ENCODE measurements around the gene SCN4A. TPM values are rescaled to one million over a fixed set of nuclear protein-coding genes. Genes with fewer than 3 reads are reported as not detected.

The SCN4A gene
- total RNA-seq, 2 donors from 2014 or later, result 0.76 to 2.2 TPM

DNA sequence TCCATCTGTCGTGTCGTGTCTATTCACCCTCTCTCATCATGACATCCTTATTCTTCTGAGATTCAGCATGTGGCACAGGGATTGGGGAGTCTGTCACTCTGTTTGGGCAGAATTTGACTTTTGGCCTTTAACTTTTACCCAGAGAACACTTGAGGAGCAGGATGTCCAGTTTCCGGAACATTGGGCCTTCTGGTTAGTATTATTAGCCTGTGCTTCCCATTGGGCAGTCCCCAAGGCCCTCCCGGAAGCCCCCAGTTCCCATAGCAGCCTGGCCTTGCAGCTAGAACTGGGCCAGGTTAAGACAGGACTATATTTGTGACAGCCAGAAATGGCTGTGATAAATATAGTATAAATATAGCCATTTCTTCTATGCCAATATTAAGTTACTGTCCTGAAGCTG, 9.6 kb downstream of the SCN4A start:
- intact Hi-C loops (cut with DNase I), result no loop called here
- no peak for DNase-seq (ENCODE audit: low spot score)

DNA sequence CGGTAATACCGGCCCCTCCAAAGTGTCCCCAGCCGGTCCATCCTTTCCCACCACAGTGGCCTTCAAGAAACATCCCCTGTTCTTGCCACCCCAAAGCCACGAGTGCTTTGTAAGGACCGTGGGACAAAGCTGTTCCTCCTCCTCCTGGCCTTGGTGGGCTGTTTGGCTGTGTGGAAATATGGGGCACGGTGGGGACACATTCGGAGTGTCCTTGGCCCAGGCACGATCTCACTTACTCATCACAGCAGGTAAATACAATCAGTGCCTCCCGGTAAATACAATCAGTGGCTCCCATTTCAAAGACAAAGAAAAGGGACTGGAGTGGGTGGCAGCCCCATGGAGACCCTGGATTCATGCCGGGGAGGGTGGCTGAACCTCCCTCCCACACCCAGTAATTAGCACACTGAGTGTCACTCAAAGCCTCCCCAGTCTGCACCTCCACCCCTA, 10.4 kb downstream of the SCN4A start:
- no peak for DNase-seq (ENCODE audit: low spot score)
- intact Hi-C loops (cut with DNase I), result no loop called here

DNA sequence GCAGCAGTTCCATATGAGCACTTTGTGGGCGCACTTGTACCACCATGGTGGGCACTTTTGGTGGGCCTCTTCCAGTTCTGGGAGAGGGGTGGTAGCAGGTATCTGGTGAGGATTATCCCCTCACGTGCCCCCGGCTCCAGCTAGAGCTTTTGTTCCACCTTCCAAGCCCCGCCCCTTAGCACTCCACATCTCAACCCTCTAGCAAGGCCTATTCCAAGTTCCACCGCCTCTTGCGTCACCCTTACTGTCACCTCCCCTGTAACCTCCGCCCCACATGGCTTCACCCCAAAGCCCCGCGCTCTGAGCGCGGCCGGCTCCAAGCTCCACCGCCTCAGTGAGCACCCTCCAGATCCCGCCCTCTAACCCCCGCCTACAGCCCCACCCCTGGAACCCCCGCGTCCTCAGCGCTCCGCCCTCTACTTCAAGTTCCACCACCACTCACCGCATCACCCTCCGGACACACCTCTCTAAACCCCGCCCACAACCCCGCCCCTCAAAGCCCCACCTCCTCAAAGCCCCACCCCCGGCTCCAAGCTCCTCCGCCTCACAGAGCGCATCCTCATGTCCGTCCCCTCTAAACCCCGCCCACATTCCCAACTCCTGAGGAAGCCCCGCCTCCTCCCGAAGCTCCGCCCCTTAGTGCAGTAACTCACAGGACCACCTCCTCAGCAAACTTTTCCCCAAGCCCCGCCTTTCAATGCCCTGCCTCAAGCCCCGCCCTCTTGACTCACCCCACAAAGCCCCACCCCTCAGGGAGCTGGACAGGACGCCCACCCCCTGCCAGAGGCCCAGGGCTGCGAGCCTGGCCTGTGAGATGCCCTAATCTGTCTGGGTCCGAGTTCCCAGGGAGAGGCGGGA, 11.1 kb downstream of the SCN4A start:
- intact Hi-C loops (cut with DNase I), result no loop called here
- peak; percentile 93 for DNase-seq (ENCODE audit: low spot score)

DNA sequence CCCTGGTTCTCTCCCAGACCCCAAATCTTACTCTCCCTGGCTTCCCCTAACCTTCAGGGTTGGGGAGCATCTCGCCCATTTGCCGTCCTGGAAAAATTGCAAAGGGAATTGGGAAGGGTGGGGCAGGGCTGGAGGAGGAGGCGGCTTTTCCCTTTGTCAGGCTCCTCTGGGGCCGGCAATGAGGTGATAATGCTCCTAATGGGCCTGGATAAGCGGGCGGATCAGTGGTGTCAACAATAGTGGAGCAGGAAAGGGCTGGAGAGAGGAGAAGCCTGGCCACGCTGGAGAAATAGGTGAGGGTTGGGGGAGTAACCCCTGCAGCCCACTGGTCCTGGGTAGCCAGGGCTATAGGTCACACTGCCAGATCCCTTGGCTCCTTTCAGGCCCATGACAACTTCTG, 12.3 kb downstream of the SCN4A start:
- DNase-seq (ENCODE audit: low spot score), result no peak
- intact Hi-C loops (cut with DNase I), result no loop called here

DNA sequence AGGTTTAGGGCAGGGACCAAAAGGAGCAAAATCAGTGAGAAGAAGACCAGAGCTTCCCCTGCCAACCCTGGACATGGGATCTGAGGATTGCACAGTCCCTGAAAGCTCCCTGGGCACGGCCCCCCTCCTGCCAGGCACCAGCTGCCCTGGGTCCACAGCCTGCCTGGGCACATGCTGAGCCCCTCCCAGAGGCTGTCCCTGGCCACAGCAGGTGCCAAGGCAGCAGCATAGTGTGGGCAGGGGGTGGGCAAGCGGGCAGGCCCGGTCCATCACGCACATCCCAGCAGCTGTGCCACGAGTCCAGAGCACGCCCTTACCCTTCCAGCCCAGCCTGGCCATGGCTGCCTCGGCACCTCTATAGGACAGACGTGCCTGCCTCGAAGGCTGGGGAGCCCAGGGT, 12.7 kb downstream of the SCN4A start:
- no peak for DNase-seq (ENCODE audit: low spot score)
- intact Hi-C loops (cut with DNase I), result no loop called here

DNA sequence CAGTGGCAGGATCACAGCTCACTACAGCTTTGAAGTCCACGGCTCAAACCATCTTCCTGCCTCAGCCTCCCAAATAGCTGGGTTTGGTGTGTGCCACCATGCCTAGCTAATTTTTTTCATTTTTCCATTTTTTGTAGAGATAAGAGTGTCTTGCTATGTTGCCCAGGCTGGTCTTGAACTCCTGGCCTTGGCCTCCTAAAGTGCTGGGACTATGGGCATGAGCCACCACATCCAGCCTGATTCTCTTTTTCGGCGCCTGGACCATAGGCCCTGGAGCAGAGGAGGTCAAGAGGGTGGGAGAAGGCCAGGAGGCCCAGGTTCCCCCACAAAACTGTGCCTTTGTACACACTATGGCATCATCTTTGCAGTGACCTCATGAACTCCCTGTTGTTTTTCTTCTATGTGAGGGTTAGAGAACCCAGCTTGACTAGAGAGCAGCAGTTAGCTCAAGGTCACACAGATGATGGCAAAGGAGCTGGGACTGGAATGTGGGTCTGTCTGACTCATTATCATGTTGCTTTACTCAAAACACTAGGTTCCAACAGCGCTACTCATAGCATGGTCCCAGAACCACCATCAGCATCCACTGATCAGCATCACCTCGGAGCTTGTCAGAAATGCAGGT, 16.3 kb downstream of the SCN4A start:
- DNase-seq (ENCODE audit: low spot score), result no peak
- intact Hi-C loops (cut with DNase I), result no loop called here

DNA sequence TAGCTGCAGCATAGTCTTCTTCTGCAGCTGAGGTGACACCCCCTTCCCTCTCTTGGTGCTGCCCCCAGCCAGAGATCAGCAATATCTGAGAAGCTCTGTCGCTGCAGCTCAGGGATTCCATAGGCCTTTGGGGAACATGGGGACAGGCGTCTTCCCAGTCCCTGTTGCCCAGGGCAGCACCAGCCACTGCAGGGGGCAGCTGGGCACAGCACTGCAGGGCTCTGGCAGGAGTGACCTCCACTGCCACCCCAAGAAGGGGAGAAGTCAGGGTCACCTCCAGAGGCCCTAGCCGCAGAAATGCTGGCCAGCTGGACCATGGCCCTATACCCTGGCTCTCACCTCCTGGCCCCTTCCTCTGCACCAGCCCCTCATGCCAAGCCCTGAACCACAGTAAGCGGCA, 16.9 kb downstream of the SCN4A start:
- no peak for DNase-seq (ENCODE audit: low spot score)
- intact Hi-C loops (cut with DNase I), result no loop called here

DNA sequence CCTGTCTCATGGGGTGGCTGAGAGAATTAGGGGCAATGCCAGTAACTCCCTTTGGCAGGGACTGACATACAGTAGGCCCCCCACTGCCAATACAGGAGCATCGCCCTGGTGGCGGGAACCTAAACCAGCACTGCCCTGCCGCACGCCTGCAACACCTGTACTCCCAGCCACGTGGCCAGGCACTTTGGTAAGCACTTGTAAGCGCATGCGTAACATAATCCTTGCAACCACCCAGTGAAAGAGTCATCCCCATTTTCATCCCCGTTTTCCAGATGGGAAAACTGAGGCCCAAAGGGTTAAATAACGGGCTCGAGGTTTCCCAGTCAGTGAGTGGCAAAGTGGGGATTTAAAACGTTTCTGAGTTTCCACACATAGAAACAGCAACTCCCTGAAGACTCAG, 17.5 kb downstream of the SCN4A start:
- intact Hi-C loops (cut with DNase I), result no loop called here
- no peak for DNase-seq (ENCODE audit: low spot score)

DNA sequence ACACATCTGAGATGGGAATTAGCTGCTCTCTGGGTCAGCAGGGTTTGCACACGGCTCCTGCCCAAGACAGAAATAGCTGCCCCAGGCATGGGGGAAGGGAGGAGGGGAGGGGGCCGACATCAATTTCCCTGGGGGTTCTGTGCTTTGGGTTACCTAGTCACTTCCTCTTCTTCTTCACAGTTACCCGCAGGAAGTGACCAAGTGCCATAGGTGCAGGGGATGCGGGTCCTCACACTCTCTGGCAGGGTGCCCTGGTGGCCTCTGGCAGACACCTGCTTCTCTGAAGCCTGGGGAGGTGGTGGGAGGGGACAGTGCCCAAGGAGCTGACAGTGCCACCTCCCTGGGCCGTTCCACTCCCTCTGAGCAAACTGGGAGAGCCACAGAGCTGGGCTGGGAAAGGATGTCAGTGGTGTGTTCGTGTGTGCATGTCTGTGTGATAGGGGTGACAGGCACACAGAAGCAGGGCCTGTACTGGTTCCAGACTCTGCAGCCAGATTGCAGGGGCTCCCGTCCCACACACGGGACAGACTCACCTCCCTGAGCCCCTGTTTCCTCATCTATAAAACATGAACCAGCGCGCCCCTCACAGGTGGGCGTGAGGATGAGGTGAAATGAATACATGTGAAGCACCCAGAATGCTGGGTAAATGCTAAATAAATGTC, 18.2 kb downstream of the SCN4A start:
- intact Hi-C loops (cut with DNase I), result no loop called here
- no peak for DNase-seq (ENCODE audit: low spot score)

DNA sequence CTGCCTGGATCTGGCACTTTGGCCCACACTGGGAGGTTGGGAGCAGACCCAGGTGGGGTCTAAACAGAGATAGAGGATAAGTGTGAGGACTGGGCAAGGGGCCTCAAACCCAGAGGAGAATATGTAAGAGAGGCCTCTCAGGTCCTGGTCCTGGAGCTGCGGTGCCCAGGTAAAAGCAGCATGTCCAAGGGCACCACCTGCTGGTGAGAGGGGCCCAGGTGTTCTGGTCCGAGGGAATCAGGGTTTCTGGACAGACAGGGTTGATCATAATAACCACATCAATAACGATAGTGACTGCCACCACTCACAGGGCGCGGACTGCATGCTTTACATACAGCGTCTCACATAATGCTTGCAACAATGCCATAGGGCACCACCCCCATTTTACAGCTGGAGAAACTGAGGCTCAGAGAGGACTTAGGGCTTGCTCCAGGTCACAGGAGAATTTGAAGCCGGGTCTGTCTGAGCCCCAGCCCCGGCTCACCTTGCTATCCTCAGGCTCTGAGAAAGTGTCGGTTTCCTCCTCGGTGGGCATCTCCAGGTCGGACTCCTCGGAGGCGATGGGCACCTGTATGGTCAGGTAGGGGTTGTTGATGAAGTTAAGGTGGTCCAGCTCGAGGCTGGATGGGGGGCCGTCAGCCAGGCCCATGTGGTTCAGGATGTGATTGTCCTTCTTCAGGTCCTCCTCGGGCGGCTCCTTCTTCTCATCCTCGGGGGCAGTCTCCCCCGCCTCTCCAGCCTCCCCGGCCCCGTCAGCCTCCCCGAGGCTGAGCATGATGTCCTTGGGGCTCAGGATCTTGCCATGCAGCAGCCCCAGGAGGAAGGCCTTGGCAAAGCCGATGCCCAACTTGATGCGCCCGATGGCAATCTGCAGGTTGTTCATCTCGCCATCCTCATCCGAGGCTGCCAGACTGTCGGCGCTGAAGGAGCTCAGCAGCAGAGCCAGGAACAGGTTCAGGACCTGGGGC, 21.5 kb downstream of the SCN4A start:
- no peak for DNase-seq (ENCODE audit: low spot score)
- intact Hi-C loops (cut with DNase I), result loop anchor here in 1 of 2 donors (1.0 kb wide), 1 partner anchor 40 kb away; no protein-coding TSS in a partner anchor

DNA sequence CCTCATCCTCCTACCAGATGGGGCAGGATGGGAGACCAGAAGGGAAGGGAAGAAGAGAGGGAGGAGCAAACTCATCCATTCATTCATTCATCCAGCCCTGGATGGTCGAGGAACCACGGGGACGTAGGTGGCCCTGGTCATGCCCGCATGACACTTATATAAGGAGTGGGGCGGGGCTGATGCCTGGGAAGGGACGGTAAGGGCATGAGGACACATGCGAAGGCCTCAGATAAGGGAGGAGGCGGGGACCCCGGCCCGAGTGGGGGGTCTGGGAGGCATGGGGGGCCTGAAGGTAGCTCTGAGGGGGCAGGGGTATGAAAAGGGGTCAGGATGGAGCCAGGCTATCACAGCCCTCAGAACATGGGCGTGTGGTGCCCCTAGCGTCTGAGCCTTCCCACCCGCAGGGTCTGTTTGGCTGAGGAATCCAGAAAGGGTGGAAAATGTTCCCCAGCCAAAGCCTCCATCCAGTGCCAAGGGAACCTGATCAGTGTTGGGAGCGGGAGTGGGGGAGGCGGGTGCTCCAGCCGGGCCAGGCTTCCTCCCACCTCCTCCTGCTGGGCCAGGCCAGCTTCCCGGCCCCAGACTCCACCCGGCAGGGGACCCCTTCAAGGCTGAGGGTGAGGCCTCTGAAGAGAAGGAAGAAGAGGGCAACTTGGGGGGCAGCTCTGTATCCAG, 23.0 kb downstream of the SCN4A start:
- no peak for DNase-seq (ENCODE audit: low spot score)

DNA sequence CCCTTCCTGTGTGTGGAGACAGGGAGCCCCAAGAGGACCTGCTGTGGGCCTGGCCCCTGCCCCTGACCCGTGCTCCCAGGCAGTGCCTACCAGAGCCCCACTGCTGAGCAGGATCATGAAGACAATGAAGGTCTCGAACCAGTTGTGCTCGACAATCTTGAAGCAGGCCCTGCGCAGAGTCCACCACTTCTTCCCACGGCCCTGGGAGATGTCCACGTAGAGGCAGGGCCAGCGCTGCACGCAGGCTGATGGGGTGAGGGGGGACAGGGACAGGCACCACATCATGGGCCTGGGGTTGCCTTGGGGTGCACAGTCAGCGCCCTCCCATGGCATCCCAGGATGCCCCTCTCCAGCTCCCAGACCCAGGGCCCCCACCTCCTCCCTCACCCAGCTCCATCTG, 24.2 kb downstream of the SCN4A start:
- no peak for DNase-seq (ENCODE audit: low spot score)
- intact Hi-C loops (cut with DNase I), result no loop called here

More for the DNA sequence above, 23.0 kb downstream of the SCN4A start:
- intact Hi-C loops (cut with DNase I), result no loop called here

DNA sequence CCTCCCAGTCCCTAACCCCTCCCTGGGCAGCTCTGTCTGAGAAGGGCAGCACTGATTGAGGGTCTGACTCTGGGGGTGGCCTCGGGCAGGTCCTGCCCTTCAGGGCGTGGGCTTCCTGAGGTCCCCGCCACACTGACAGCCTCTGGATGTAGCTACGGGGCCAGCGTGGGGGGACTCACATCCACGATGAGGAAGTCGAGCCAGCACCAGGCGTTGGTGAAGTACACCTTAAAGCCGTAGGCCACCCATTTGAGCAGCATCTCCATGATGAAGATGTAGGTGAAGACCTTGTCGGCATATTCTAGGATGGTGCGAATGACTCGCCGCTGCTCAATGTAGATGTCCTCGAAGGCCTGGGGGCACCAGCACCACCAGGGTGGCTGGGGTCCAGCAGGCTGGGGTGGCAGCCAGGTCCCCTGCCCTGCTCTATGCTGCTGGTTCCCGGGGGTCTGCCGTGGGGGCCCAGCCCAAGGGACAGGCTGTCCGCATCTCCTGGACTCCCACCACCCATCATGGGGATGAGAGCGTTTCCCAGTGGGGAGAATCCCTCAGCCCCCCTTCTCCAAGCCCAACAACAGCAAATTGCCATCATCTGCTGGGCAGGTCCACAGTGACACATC, 24.9 kb downstream of the SCN4A start:
- intact Hi-C loops (cut with DNase I), result no loop called here
- DNase-seq (ENCODE audit: low spot score), result no peak

DNA sequence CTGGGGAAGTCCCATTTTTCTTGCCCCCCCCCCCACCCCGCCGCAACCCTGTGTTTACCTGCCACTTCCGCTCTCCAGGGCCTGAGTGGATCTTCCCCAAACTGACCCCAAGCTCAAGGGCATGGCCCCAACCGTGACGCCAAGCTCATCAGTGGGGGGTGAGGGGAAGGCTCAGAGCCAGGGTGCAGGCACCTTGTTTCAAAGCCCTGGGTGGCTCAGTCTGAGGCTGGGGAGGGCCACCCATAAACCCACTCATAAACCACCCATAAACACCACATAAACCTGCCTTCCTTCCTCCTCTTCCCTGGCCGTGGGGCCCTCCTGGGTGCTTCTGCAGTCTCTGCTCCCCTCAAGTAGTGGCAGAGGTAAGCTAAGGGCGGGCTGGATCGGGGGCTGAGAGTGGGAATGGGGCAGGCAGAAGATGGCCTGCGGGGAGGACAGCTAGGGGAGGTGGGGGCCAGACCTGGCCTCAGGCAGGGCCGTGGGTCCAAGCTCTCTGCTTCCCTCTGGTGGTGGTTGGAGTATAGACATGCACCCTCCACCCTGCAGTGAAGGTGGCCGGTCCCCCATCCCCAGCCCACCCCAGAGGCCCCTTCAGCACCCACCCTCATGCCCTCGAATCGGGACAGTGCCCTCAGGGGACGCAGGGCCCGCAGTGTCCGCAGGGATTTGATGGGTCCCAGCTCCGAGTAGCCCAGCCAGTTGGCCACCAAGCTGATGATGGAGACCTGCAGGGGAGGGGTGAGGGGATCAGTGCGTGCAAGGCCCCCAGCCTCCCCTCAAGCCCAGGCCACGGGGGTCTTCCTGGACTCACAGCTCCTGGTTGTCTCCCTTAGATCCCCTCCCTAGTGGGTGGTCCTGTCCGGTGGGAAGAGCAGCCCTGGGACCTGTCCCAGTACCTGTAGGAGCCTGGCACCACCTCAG, 26.0 kb downstream of the SCN4A start:
- DNase-seq (ENCODE audit: low spot score), result no peak
- intact Hi-C loops (cut with DNase I), result no loop called here

DNA sequence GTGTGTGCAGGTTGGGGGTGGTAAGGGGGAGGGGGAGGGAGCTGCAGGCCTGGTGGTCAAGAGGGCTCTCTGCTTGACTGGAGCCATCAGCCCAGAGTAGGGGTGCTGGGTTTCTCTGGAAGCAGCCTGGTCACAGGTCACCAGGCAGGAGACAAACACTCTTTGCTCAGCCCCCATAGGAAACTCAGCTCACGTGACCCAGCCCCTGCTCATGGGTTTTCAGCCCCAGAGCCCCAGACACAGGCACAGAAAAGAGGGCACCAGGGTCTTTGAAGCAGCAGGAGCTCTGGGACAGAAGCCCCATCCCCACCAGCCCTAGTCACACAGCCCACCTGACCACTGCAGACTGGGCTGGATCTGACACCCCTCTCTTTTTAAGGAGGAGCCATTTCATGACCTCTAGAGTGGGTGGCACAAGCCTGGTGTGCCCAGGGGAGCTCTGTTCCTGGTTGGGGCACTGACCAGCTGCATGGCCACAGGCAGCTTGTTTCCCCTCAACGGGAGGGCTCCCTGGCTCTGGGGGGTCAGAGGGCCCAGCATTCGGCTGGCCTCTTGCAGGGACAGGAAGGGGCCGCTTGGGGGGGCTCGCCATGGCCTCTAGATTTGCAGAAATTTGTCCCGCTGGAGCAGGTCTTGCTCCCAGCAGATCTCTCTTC, 26.8 kb downstream of the SCN4A start:
- no peak for DNase-seq (ENCODE audit: low spot score)
- intact Hi-C loops (cut with DNase I), result no loop called here

DNA sequence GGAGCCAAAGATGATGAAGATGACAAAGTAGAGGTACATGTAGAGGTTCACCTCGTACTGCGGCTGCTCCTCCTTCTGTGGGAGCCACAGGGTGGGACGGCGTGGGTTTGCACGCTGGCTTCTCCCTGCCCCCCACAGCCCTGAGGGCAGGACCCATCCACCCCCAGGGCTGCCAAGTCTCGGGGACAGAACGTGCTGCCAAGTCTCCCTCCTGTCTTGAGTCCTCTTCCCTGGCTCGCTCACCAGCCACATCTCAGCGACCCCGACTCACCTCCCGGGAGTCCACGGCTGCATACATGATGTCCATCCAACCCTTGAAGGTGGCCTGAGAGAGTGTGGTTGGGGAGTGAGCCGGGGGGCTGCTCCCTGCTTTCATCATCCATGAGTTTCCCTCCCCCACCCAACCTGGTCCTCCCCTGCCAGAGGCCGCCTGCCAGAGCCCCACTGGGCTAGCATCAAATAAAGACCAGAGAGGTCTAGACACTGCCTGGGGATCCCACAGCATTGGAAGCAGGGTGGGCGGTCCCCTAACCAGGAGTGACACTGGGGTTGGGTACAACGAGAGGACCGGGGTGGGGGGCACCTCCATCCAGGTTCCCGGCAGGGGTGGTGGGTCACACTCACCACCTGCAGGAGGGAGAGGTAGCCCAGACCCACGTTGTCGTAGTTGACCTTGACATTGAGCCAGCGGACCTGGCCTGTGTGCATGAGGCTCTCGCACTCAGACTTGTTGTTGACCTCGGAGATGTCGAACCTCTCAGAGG, 27.8 kb downstream of the SCN4A start:
- intact Hi-C loops (cut with DNase I), result no loop called here

More for the DNA sequence above, 27.8 kb downstream of the SCN4A start:
- no peak for DNase-seq (ENCODE audit: low spot score)
